ENCODE measurements around the gene DLGAP3.

The DLGAP3 gene

GRCh38 chr1:34872133-34872503 is 57.3 kb downstream of the DLGAP3 start:
- no peak for DNase-seq
- H3K36me3 ChIP-seq (ENCODE audit: insufficient read depth, low read length), result no peaks in the 10 kb centered on the region
- no peak for ATAC-seq (ENCODE audit: insufficient read depth, low read depth)
- no peak overlapping the region for H3K27ac ChIP-seq (ENCODE audit: low read length)
- no peak for TF ChIP-seq EZH2 (IDR thresholded peaks at IDR 0.05; ENCODE audit: borderline replicate concordance, low read depth, low read length, severe bottlenecking)
- H3K9ac ChIP-seq (ENCODE audit: low read depth, low read length), result no peak overlapping the region
- no peaks in the 10 kb centered on the region for H3K9me3 ChIP-seq (ENCODE audit: insufficient read depth, low read length, severe bottlenecking)
- no peak overlapping the region for H3K4me2 ChIP-seq (ENCODE audit: insufficient read depth, low read length)
- no peak overlapping the region for H2AFZ ChIP-seq (ENCODE audit: low read depth, low read length)
- no peaks in the 10 kb centered on the region for H4K20me1 ChIP-seq (ENCODE audit: insufficient read depth, low read length)
- no peaks in the 10 kb centered on the region for H3K4me1 ChIP-seq (ENCODE audit: insufficient read depth, low read length)
- no peak overlapping the region for H3K4me3 ChIP-seq (ENCODE audit: low read depth in 1 of 2, low read length in 2 of 2)
- peaks cover 43% of the 10 kb centered on the region for H3K27me3 ChIP-seq (ENCODE audit: insufficient read depth, low read length, poor library complexity)
- no peaks in the 10 kb centered on the region for H3K79me2 ChIP-seq (ENCODE audit: insufficient read depth, low read length)

DNA sequence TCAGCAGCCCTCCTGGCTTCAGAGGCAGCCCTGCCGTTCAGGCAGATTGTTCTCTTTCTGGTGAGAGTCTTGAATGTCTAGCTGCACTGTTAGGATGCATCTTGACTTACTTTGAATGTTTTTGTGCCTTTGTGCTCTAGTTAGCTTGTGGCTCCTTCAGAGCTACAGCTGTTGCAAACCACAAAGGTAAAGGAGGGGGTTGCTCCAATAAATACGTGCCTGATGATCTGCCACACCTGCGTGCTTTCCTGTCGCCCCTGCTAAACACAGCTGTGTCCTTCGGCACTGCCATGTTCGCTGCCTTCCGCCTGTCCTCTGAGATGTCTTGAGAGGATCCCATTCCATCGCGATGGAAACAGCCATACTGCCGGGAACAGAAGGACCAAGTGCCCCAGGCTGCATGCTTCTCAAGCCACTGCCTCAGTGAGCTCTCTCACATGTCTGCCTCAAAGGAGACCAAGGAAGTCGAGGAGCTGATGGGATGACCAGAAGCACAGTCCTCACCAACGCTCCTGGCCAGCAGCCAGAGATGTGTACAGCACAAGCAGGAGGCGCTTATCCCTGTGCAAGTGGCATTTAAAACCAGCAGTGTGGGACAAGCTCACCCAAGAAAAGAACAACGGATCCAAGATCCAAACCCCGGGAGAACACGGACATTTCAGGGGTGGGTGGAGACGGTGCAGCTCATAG is 57.9 kb downstream of the DLGAP3 start:
- H3K9ac ChIP-seq (ENCODE audit: low read depth, low read length), result no peak overlapping the region
- no peaks in the 10 kb centered on the region for H3K9me3 ChIP-seq (ENCODE audit: insufficient read depth, low read length, severe bottlenecking)
- no peaks in the 10 kb centered on the region for H3K36me3 ChIP-seq (ENCODE audit: insufficient read depth, low read length)
- no peaks in the 10 kb centered on the region for H3K79me2 ChIP-seq (ENCODE audit: insufficient read depth, low read length)
- no peak overlapping the region for H3K4me3 ChIP-seq (ENCODE audit: low read depth in 1 of 2, low read length in 2 of 2)
- no peaks in the 10 kb centered on the region for H4K20me1 ChIP-seq (ENCODE audit: insufficient read depth, low read length)
- no peak overlapping the region for H3K4me2 ChIP-seq (ENCODE audit: insufficient read depth, low read length)
- DNase-seq (no peak), ATAC-seq (ENCODE audit: insufficient read depth, low read depth) (no peak)
- H3K27ac ChIP-seq (ENCODE audit: low read length), result no peak overlapping the region
- H3K4me1 ChIP-seq (ENCODE audit: insufficient read depth, low read length), result peaks cover 2% of the 10 kb centered on the region
- TF ChIP-seq, protein P1, sequence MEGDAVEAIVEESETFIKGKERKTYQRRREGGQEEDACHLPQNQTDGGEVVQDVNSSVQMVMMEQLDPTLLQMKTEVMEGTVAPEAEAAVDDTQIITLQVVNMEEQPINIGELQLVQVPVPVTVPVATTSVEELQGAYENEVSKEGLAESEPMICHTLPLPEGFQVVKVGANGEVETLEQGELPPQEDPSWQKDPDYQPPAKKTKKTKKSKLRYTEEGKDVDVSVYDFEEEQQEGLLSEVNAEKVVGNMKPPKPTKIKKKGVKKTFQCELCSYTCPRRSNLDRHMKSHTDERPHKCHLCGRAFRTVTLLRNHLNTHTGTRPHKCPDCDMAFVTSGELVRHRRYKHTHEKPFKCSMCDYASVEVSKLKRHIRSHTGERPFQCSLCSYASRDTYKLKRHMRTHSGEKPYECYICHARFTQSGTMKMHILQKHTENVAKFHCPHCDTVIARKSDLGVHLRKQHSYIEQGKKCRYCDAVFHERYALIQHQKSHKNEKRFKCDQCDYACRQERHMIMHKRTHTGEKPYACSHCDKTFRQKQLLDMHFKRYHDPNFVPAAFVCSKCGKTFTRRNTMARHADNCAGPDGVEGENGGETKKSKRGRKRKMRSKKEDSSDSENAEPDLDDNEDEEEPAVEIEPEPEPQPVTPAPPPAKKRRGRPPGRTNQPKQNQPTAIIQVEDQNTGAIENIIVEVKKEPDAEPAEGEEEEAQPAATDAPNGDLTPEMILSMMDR (IDR thresholded peaks at IDR 0.05; ENCODE audit: borderline replicate concordance, extremely low read depth, low read length, poor library complexity, severe bottlenecking), result no peak
- no peak for TF ChIP-seq EZH2 (IDR thresholded peaks at IDR 0.05; ENCODE audit: borderline replicate concordance, low read depth, low read length, severe bottlenecking)
- H3K27me3 ChIP-seq (ENCODE audit: insufficient read depth, low read length, poor library complexity), result peaks cover 43% of the 10 kb centered on the region
- H2AFZ ChIP-seq (ENCODE audit: low read depth, low read length), result no peak overlapping the region

- DNase-seq (no peak), ATAC-seq (ENCODE audit: insufficient read depth, low read depth) (no peak)
- H3K79me2 ChIP-seq (ENCODE audit: insufficient read depth, low read length), result no peaks in the 10 kb centered on the region
- no peaks in the 10 kb centered on the region for H3K36me3 ChIP-seq (ENCODE audit: insufficient read depth, low read length)
- no peak overlapping the region for H3K9ac ChIP-seq (ENCODE audit: low read depth, low read length)
- no peaks in the 10 kb centered on the region for H3K9me3 ChIP-seq (ENCODE audit: insufficient read depth, low read length, severe bottlenecking)
- H3K27me3 ChIP-seq (ENCODE audit: insufficient read depth, low read length, poor library complexity), result peaks cover 43% of the 10 kb centered on the region
- no peak overlapping the region for H3K4me3 ChIP-seq (ENCODE audit: low read depth in 1 of 2, low read length in 2 of 2)
- H3K27ac ChIP-seq (ENCODE audit: low read length), result no peak overlapping the region
- H3K4me2 ChIP-seq (ENCODE audit: insufficient read depth, low read length), result no peak overlapping the region
- peaks cover 10% of the 10 kb centered on the region for H3K4me1 ChIP-seq (ENCODE audit: insufficient read depth, low read length)
- H2AFZ ChIP-seq (ENCODE audit: low read depth, low read length), result no peak overlapping the region
- TF ChIP-seq, protein P1 (IDR thresholded peaks at IDR 0.05; ENCODE audit: borderline replicate concordance, extremely low read depth, low read length, poor library complexity, severe bottlenecking), result no peak
- no peak for TF ChIP-seq EZH2 (IDR thresholded peaks at IDR 0.05; ENCODE audit: borderline replicate concordance, low read depth, low read length, severe bottlenecking)
- no peaks in the 10 kb centered on the region for H4K20me1 ChIP-seq (ENCODE audit: insufficient read depth, low read length)
Observed at GRCh38 chr1:34870395-34870794, 59.1 kb downstream of the DLGAP3 start.

DNA sequence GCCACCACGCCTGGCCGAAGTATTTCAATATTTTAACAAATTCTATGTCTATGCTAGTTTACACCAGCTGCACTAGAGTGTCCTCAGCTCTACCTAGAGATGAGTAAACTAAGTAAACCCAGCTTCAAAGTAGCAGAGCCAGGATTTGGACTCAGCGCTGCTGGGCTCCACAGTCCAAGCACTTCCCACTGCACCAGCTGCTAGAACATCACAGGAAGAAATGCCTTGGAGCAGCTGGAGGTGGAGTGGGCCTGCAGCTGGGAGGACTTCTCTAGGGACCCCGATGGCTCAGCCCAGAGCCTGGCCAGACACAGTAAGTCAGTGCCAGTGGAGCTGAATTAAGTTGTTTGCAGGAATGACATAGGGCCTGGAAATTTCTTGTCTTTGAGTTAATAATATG is 59.7 kb downstream of the DLGAP3 start:
- no peak overlapping the region for H2AFZ ChIP-seq (ENCODE audit: low read depth, low read length)
- H3K4me2 ChIP-seq (ENCODE audit: insufficient read depth, low read length), result no peak overlapping the region
- TF ChIP-seq, protein P1 (IDR thresholded peaks at IDR 0.05; ENCODE audit: borderline replicate concordance, extremely low read depth, low read length, poor library complexity, severe bottlenecking), result no peak
- no peak for TF ChIP-seq EZH2 (IDR thresholded peaks at IDR 0.05; ENCODE audit: borderline replicate concordance, low read depth, low read length, severe bottlenecking)
- H3K9me3 ChIP-seq (ENCODE audit: insufficient read depth, low read length, severe bottlenecking), result no peaks in the 10 kb centered on the region
- no peak for ATAC-seq (ENCODE audit: insufficient read depth, low read depth)
- peaks cover 10% of the 10 kb centered on the region for H3K4me1 ChIP-seq (ENCODE audit: insufficient read depth, low read length)
- no peak overlapping the region for H3K4me3 ChIP-seq (ENCODE audit: low read depth in 1 of 2, low read length in 2 of 2)
- no peaks in the 10 kb centered on the region for H4K20me1 ChIP-seq (ENCODE audit: insufficient read depth, low read length)
- no peak overlapping the region for H3K9ac ChIP-seq (ENCODE audit: low read depth, low read length)
- H3K27ac ChIP-seq (ENCODE audit: low read length), result no peak overlapping the region
- no peaks in the 10 kb centered on the region for H3K79me2 ChIP-seq (ENCODE audit: insufficient read depth, low read length)
- H3K27me3 ChIP-seq (ENCODE audit: insufficient read depth, low read length, poor library complexity), result peaks cover 43% of the 10 kb centered on the region
- H3K36me3 ChIP-seq (ENCODE audit: insufficient read depth, low read length), result no peaks in the 10 kb centered on the region
- DNase-seq, result no peak
